LNCAP (cell line): ENCODE measurements around the gene ENOPH1.

Source experiments
- TF ChIP-seq, protein P1 (sequence below): fragments of 450-650 bp; IDR thresholded peaks from 2 replicates; pipeline ENCODE4 v1.5.1; 2017; ENCODE audit warnings: mild to moderate bottlenecking

The ENOPH1 gene

DNA sequence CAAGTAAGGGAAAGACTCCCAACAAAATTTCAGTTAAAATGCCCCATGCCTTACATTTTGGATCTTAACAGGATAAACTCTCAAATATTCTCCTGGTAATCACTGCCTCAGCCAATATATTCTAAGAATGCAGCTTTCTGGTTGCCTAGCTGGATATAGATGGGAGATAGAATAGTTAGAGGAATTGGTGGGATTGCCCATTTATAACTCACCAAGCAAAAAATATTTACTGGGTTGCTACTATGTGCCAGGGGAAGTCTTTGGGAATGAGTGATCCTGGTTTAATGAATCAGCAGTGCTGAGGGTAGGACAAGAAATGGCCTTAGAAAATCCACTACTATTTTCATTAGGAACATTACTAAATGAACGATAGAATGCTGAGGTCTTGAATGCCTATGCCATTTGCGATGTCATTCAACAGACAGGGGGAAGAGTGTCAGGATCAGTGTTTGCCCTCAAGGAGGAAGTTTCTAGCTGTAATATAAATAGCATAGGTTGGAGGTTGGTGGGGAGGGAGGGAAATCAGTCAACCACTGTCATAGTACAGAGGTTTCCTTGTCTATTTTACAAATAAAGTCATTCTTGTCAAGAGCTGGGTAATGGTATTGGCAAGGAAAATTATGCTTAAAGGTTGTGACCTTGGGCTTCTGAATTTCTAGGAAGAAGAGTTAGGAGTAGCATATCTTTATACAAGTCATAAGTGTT, 63.5 kb downstream of the ENOPH1 start:
- TF ChIP-seq, protein P1, sequence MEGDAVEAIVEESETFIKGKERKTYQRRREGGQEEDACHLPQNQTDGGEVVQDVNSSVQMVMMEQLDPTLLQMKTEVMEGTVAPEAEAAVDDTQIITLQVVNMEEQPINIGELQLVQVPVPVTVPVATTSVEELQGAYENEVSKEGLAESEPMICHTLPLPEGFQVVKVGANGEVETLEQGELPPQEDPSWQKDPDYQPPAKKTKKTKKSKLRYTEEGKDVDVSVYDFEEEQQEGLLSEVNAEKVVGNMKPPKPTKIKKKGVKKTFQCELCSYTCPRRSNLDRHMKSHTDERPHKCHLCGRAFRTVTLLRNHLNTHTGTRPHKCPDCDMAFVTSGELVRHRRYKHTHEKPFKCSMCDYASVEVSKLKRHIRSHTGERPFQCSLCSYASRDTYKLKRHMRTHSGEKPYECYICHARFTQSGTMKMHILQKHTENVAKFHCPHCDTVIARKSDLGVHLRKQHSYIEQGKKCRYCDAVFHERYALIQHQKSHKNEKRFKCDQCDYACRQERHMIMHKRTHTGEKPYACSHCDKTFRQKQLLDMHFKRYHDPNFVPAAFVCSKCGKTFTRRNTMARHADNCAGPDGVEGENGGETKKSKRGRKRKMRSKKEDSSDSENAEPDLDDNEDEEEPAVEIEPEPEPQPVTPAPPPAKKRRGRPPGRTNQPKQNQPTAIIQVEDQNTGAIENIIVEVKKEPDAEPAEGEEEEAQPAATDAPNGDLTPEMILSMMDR: no peak

DNA sequence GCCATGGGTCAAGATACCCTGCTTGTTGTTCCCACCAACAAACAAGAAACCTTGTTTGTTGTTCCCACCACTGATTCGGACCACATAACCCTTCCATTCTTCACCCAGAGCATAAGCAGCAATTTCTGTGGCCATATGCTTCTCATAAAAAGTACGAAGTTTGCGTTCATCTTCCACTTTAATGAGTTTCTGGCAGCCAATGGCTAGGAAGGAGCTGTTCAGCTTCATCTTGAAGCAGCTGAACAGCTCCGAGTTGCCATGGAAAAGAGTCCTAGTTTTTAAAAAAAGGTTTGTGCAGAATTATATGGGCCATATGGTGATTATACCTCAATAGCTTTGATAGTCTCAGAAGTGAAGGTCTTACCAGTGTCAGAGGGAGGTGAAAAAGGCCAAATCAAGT, 65.3 kb downstream of the ENOPH1 start:
- TF ChIP-seq, protein P1: no peak

DNA sequence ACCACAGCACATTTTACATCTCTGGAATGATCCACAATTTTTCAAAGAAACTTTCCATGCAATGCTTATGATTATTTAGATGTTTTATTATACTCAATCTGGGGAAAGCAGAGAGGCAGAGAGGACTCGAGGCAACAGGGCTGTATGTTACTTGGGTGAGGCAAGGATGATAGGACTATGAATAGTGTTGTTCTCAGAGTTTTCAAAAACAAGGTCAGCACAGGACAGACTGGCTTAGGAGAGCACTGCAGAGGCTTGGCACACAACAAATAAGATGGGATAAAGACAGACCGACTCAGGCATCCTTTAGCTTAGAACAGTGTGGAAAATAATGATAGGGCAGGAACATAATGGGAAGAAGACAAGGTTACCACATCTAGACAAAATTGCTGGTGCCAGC, 66.0 kb downstream of the ENOPH1 start:
- TF ChIP-seq, protein P1: no peak

DNA sequence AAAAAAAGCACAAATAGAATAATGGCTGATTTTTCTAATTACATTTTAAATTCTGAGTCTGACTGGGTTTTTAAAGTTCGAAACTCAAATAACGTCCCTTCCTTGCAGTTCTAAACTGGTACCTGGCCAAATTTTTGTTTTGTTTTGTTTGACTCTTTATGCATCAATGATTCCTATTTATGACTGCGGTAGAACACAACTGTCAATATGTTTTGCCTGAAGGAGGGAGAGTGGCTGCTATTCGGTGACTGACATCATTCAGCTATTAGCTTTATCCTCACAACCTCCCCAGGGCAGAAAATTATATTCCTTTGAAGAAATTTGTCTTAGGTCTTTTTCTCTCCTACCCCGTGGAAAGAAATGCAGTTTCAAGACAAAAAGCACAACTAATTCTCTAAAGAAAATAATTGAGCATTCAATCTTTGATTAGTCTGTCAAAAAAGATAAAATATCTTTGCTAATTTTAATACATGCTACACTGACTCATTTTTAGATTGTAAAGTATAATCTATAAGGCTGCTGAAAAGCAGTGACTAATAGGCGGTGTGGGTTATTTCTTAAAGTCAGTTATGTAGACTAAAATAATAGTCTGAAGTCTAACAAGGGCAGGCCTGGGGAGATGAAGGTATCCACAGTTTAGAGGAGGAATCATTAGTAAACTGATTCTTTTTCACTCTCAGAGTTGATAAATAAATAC, 69.5 kb downstream of the ENOPH1 start:
- TF ChIP-seq, protein P1: no peak

DNA sequence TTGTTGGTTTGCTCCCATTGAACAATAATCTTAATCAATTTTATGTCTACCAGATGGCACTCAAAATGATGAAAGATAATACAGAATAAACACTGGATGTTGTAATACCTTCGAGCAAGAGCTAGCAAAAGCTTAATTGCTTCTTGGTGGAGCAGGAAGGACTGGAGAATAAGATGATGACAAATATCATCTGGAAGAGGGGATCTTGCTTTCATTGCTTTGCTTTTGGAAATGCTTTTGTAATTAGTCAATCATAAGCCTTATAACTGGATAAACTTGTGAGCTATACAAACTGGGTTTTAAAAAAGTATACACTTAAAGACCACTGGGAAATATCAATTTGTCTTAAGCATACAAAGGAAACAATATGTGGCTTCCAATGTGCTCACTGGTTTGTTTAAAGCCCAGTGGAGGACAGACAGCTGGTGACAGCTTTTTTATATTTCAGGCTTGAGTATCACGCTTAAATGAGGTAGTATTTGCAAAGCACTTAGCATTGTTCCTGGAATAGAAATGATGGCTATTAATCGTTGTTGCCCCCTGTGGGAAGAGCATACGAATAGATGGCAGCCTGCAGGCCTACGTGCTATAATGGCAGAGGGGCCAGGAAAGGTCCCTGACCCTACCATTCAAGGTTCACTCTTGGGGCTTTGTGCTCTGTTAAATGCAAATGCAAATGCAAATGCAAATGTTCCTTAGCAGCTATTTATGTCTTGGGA, 70.2 kb downstream of the ENOPH1 start:
- TF ChIP-seq, protein P1: no peak

GRCh38 chr4:82501154-82501442, 70.7 kb downstream of the ENOPH1 start:
- TF ChIP-seq, protein P1: no peak

GRCh38 chr4:82508011-82508410, 77.6 kb downstream of the ENOPH1 start:
- TF ChIP-seq, protein P1: no peak
